HEK293 (cell line): Measurements from ENCODE around the gene CRTAP.

ENCODE experiments used
- BCL11B ChIP-seq: fragments of 450-650 bp; formaldehyde crosslinking; IDR thresholded peaks from 2 replicates; pipeline ENCODE4 v1.5.1; 2016; ENCODE audit warnings: low read depth, missing biosample characterization, missing genetic modification characterization
- GLI2 ChIP-seq: fragments of 450-650 bp; formaldehyde crosslinking; IDR thresholded peaks from 2 replicates; pipeline ENCODE4; 2017; ENCODE audit warnings: missing biosample characterization, missing genetic modification characterization, low read depth, borderline replicate concordance
- SCRT1 ChIP-seq: fragments of 450-650 bp; formaldehyde crosslinking; IDR thresholded peaks from 2 replicates; pipeline ENCODE4 v1.5.1; 2016; ENCODE audit warnings: missing biosample characterization, missing genetic modification characterization, borderline replicate concordance
- SP3 ChIP-seq: fragments of 450-650 bp; formaldehyde crosslinking; IDR thresholded peaks from 2 replicates; pipeline ENCODE4 v1.5.1; 2016; ENCODE audit warnings: missing biosample characterization, missing genetic modification characterization
- TRIM28 ChIP-seq: IDR thresholded peaks from 2 replicates; pipeline ENCODE4 v1.6.1; 2011; ENCODE audit warnings: low read length, control low read depth, borderline replicate concordance
- ZBTB21 ChIP-seq: fragments of 450-650 bp; formaldehyde crosslinking; IDR thresholded peaks from 2 replicates; pipeline ENCODE4 v1.5.1; 2017; ENCODE audit warnings: missing biosample characterization, missing genetic modification characterization
- ZNF112 ChIP-seq: fragments of 450-650 bp; formaldehyde crosslinking; IDR thresholded peaks from 2 replicates; pipeline ENCODE4 v1.5.0; 2017; ENCODE audit warnings: missing biosample characterization, missing genetic modification characterization
- ZNF140 ChIP-seq: fragments of 450-650 bp; formaldehyde crosslinking; IDR thresholded peaks from 2 replicates; pipeline ENCODE4 v1.5.1; 2016; ENCODE audit warnings: missing biosample characterization, missing genetic modification characterization
- ZNF19 ChIP-seq: fragments of 450-650 bp; formaldehyde crosslinking; IDR thresholded peaks from 2 replicates; pipeline ENCODE4; 2016; ENCODE audit warnings: missing biosample characterization, missing genetic modification characterization, low read depth
- ZNF221 ChIP-seq: fragments of 450-650 bp; formaldehyde crosslinking; IDR thresholded peaks from 2 replicates; pipeline ENCODE4 v1.5.1; 2017; ENCODE audit warnings: missing biosample characterization, missing genetic modification characterization, borderline replicate concordance
- ZNF354C ChIP-seq: fragments of 450-650 bp; formaldehyde crosslinking; IDR thresholded peaks from 2 replicates; pipeline ENCODE4 v1.5.1; 2016; ENCODE audit warnings: missing biosample characterization, missing genetic modification characterization, low read depth, borderline replicate concordance
- ZNF404 ChIP-seq: fragments of 450-650 bp; formaldehyde crosslinking; IDR thresholded peaks from 2 replicates; pipeline ENCODE4 v1.5.1; 2017; ENCODE audit warnings: missing biosample characterization, missing genetic modification characterization
- ZNF571 ChIP-seq: fragments of 450-650 bp; formaldehyde crosslinking; IDR thresholded peaks from 2 replicates; pipeline ENCODE4 v1.5.0; 2017; ENCODE audit warnings: missing biosample characterization, missing genetic modification characterization
- ZNF624 ChIP-seq: fragments of 450-650 bp; formaldehyde crosslinking; IDR thresholded peaks from 2 replicates; pipeline ENCODE4 v1.5.1; 2017; ENCODE audit warnings: missing biosample characterization, missing genetic modification characterization
- ZNF626 ChIP-seq: fragments of 450-650 bp; sonication (Bioruptor Pico); formaldehyde crosslinking; IDR thresholded peaks from 2 replicates; pipeline ENCODE4 v1.5.1; 2018; ENCODE audit warnings: missing biosample characterization, missing genetic modification characterization, inconsistent platforms
- ZNF76 ChIP-seq: fragments of 450-650 bp; formaldehyde crosslinking; IDR thresholded peaks from 2 replicates; pipeline ENCODE4; 2016; ENCODE audit warnings: low read depth, missing biosample characterization, missing genetic modification characterization, borderline replicate concordance
- ZNF768 ChIP-seq: fragments of 450-650 bp; formaldehyde crosslinking; IDR thresholded peaks from 2 replicates; pipeline ENCODE4 v1.5.1; 2018; ENCODE audit warnings: missing biosample characterization, mild to moderate bottlenecking, missing genetic modification characterization
- ZNF777 ChIP-seq: fragments of 450-650 bp; formaldehyde crosslinking; IDR thresholded peaks from 2 replicates; pipeline ENCODE4 v1.5.1; 2017; ENCODE audit warnings: missing biosample characterization, missing genetic modification characterization, borderline replicate concordance
- ZNF830 ChIP-seq: fragments of 450-650 bp; IDR thresholded peaks from 2 replicates; pipeline ENCODE4 v1.5.0; 2018; ENCODE audit warnings: missing biosample characterization, missing genetic modification characterization, low read depth, mild to moderate bottlenecking, moderate library complexity
- TF ChIP-seq, protein P1 (sequence below): fragments of 450-650 bp; formaldehyde crosslinking; IDR thresholded peaks from 2 replicates; pipeline ENCODE4 v1.5.1; 2016; ENCODE audit warnings: missing biosample characterization, missing genetic modification characterization
- TF ChIP-seq, protein P2 (sequence below): fragments of 450-650 bp; formaldehyde crosslinking; IDR thresholded peaks from 2 replicates; pipeline ENCODE4 v1.5.1; 2016; ENCODE audit warnings: missing biosample characterization, missing genetic modification characterization
- TF ChIP-seq, protein P3 (sequence below): fragments of 450-650 bp; formaldehyde crosslinking; optimal IDR thresholded peaks from 2 replicates; pipeline ENCODE3; 2016; ENCODE audit warnings: missing biosample characterization, mild to moderate bottlenecking, missing genetic modification characterization
- TF ChIP-seq, protein P4 (sequence below): fragments of 450-650 bp; formaldehyde crosslinking; conservative IDR thresholded peaks from 2 replicates; pipeline ENCODE4 v1.5.1; 2016; ENCODE audit warnings: low read depth, missing biosample characterization, missing genetic modification characterization
- TF ChIP-seq, protein P5 (sequence below): fragments of 450-650 bp; formaldehyde crosslinking; IDR thresholded peaks from 2 replicates; pipeline ENCODE4 v1.5.1; 2016; ENCODE audit warnings: missing biosample characterization, missing genetic modification characterization
- TF ChIP-seq, protein P6 (sequence below): fragments of 450-650 bp; formaldehyde crosslinking; IDR thresholded peaks from 2 replicates; pipeline ENCODE4 v1.5.1; 2016; ENCODE audit warnings: missing biosample characterization, missing genetic modification characterization

The CRTAP gene

DNA sequence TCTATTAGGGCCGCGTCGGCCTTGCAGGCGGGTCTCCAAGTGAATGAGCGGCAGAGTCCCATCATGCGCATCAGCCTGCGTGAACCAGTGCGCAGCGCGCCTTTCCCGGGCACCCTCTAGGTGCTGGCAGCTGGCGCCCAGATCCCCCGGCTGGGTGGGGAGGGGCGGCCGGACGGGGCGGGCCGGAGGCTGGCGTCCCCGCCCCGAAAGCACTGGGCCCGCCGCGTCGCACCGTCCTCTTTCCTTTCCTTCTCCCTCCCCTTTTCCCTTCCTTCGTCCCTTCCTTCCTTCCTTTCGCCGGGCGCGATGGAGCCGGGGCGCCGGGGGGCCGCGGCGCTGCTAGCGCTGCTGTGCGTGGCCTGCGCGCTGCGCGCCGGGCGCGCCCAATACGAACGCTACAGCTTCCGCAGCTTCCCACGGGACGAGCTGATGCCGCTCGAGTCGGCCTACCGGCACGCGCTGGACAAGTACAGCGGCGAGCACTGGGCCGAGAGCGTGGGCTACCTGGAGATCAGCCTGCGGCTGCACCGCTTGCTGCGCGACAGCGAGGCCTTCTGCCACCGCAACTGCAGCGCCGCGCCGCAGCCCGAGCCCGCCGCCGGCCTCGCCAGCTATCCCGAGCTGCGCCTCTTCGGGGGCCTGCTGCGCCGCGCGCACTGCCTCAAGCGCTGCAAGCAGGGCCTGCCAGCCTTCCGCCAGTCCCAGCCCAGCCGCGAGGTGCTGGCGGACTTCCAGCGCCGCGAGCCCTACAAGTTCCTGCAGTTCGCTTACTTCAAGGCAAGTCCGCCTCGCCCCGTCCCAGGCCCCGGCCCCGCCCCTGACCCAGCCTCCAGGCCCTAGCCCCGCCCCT, at the start of gene CRTAP (continued):
- TF ChIP-seq, protein P1, sequence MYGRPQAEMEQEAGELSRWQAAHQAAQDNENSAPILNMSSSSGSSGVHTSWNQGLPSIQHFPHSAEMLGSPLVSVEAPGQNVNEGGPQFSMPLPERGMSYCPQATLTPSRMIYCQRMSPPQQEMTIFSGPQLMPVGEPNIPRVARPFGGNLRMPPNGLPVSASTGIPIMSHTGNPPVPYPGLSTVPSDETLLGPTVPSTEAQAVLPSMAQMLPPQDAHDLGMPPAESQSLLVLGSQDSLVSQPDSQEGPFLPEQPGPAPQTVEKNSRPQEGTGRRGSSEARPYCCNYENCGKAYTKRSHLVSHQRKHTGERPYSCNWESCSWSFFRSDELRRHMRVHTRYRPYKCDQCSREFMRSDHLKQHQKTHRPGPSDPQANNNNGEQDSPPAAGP (tag by site-specific recombination) = no peak
- TF ChIP-seq ZNF624 (tag by site-specific recombination) = no peak
- TF ChIP-seq SP3 (tag by site-specific recombination) = peak; percentile 62
- no peak for TF ChIP-seq ZNF112
- TF ChIP-seq ZNF626 (tag by site-specific recombination) = no peak
- TF ChIP-seq, protein P2, sequence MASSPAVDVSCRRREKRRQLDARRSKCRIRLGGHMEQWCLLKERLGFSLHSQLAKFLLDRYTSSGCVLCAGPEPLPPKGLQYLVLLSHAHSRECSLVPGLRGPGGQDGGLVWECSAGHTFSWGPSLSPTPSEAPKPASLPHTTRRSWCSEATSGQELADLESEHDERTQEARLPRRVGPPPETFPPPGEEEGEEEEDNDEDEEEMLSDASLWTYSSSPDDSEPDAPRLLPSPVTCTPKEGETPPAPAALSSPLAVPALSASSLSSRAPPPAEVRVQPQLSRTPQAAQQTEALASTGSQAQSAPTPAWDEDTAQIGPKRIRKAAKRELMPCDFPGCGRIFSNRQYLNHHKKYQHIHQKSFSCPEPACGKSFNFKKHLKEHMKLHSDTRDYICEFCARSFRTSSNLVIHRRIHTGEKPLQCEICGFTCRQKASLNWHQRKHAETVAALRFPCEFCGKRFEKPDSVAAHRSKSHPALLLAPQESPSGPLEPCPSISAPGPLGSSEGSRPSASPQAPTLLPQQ (tag by site-specific recombination) = peak; percentile 63
- no peak for TF ChIP-seq TRIM28
- peak; percentile 46; the same call in 1 of the 2 replicates for TF ChIP-seq ZNF76 (tag by site-specific recombination)
- TF ChIP-seq ZNF830 (tag by site-specific recombination) = no peak
- no peak for TF ChIP-seq ZNF571 (tag by site-specific recombination)
- no peak for TF ChIP-seq ZNF777 (tag by site-specific recombination)
- TF ChIP-seq SCRT1 (tag by site-specific recombination) = no peak
- no peak for TF ChIP-seq ZBTB21 (tag by site-specific recombination)
- TF ChIP-seq GLI2 (tag by site-specific recombination) = no peak
- TF ChIP-seq, protein P3, sequence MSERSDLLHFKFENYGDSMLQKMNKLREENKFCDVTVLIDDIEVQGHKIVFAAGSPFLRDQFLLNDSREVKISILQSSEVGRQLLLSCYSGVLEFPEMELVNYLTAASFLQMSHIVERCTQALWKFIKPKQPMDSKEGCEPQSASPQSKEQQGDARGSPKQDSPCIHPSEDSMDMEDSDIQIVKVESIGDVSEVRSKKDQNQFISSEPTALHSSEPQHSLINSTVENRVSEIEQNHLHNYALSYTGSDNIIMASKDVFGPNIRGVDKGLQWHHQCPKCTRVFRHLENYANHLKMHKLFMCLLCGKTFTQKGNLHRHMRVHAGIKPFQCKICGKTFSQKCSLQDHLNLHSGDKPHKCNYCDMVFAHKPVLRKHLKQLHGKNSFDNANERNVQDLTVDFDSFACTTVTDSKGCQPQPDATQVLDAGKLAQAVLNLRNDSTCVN = peak; percentile 93
- TF ChIP-seq, protein P4, sequence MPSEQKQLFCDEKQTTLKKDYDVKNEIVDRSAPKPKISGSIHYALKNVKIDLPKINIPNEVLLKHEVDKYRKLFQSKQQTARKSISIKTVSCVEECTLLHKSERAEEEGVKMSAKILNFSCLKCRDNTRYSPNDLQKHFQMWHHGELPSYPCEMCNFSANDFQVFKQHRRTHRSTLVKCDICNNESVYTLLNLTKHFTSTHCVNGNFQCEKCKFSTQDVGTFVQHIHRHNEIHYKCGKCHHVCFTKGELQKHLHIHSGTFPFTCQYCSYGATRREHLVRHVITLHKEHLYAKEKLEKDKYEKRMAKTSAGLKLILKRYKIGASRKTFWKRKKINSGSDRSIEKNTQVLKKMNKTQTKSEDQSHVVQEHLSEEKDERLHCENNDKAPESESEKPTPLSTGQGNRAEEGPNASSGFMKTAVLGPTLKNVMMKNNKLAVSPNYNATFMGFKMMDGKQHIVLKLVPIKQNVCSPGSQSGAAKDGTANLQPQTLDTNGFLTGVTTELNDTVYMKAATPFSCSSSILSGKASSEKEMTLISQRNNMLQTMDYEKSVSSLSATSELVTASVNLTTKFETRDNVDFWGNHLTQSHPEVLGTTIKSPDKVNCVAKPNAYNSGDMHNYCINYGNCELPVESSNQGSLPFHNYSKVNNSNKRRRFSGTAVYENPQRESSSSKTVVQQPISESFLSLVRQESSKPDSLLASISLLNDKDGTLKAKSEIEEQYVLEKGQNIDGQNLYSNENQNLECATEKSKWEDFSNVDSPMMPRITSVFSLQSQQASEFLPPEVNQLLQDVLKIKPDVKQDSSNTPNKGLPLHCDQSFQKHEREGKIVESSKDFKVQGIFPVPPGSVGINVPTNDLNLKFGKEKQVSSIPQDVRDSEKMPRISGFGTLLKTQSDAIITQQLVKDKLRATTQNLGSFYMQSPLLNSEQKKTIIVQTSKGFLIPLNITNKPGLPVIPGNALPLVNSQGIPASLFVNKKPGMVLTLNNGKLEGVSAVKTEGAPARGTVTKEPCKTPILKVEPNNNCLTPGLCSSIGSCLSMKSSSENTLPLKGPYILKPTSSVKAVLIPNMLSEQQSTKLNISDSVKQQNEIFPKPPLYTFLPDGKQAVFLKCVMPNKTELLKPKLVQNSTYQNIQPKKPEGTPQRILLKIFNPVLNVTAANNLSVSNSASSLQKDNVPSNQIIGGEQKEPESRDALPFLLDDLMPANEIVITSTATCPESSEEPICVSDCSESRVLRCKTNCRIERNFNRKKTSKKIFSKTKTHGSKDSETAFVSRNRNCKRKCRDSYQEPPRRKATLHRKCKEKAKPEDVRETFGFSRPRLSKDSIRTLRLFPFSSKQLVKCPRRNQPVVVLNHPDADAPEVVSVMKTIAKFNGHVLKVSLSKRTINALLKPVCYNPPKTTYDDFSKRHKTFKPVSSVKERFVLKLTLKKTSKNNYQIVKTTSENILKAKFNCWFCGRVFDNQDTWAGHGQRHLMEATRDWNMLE = no peak
- TF ChIP-seq ZNF354C (tag by site-specific recombination) = no peak
- TF ChIP-seq ZNF140 (tag by site-specific recombination) = no peak
- TF ChIP-seq ZNF19 = no peak
- TF ChIP-seq, protein P5, sequence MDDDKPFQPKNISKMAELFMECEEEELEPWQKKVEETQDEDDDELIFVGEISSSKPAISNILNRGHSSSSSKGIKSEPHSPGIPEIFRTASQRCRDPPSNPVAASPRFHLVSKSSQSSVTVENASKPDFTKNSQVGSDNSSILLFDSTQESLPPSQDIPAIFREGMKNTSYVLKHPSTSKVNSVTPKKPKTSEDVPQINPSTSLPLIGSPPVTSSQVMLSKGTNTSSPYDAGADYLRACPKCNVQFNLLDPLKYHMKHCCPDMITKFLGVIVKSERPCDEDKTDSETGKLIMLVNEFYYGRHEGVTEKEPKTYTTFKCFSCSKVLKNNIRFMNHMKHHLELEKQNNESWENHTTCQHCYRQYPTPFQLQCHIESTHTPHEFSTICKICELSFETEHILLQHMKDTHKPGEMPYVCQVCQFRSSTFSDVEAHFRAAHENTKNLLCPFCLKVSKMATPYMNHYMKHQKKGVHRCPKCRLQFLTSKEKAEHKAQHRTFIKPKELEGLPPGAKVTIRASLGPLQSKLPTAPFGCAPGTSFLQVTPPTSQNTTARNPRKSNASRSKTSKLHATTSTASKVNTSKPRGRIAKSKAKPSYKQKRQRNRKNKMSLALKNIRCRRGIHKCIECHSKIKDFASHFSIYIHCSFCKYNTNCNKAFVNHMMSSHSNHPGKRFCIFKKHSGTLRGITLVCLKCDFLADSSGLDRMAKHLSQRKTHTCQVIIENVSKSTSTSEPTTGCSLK (tag by site-specific recombination) = no peak
- TF ChIP-seq ZNF221 (tag by site-specific recombination) = no peak
- no peak for TF ChIP-seq ZNF768 (tag by site-specific recombination)
- TF ChIP-seq, protein P6, sequence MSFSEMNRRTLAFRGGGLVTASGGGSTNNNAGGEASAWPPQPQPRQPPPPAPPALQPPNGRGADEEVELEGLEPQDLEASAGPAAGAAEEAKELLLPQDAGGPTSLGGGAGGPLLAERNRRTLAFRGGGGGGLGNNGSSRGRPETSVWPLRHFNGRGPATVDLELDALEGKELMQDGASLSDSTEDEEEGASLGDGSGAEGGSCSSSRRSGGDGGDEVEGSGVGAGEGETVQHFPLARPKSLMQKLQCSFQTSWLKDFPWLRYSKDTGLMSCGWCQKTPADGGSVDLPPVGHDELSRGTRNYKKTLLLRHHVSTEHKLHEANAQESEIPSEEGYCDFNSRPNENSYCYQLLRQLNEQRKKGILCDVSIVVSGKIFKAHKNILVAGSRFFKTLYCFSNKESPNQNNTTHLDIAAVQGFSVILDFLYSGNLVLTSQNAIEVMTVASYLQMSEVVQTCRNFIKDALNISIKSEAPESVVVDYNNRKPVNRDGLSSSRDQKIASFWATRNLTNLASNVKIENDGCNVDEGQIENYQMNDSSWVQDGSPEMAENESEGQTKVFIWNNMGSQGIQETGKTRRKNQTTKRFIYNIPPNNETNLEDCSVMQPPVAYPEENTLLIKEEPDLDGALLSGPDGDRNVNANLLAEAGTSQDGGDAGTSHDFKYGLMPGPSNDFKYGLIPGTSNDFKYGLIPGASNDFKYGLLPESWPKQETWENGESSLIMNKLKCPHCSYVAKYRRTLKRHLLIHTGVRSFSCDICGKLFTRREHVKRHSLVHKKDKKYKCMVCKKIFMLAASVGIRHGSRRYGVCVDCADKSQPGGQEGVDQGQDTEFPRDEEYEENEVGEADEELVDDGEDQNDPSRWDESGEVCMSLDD (tag by site-specific recombination) = no peak
- TF ChIP-seq ZNF404 (tag by site-specific recombination) = no peak
- TF ChIP-seq BCL11B = no peak
